Measurements from ENCODE around the gene TCF4.

Gene TCF4

DNA sequence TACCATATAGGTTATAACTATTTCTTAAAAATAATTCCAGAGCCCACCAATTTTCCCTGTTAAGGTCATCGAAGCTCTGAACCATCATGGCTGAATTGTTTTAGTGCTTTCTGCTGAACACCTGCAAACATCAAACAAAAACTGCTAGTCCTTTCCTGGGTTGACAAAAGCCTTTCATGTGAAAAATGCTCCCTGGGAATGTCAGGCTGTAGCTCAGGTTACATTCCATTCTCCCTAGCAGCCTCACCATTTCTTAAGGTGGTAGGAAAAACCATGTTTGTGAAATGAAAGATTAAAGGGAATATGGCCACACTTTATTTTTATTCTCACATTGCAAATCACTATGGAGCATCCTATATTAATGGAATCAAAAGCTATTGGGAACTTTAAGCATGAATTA is 5.7 kb downstream of the TCF4 start:
- WGBS (ENCODE audit: extremely low coverage, insufficient coverage, insufficient read length), result no CpG with 5 or more reads among the region's 1 CpG
- no peak overlapping the region for H3K18ac ChIP-seq (ENCODE audit: low read length)
- H3K27me3 ChIP-seq (ENCODE audit: insufficient read depth, low read length), result no peaks in the 10 kb centered on the region
- no peak overlapping the region for H3K23ac ChIP-seq (ENCODE audit: low read length)
- H3K14ac ChIP-seq (ENCODE audit: low read length), result no peak overlapping the region
- no peaks in the 10 kb centered on the region for H3K9me3 ChIP-seq (ENCODE audit: insufficient read depth, low read depth, low read length)
- H2AK5ac ChIP-seq (ENCODE audit: low read length), result no peak overlapping the region
- no peak overlapping the region for H3K4me2 ChIP-seq (ENCODE audit: low read length)
- no peak overlapping the region for H4K12ac ChIP-seq (ENCODE audit: low read depth, low read length)
- H4K8ac ChIP-seq (ENCODE audit: low read depth, low read length), result no peak overlapping the region
- no peak overlapping the region for H3K4ac ChIP-seq (ENCODE audit: low read depth, low read length)
- no peaks in the 10 kb centered on the region for H3K79me1 ChIP-seq (ENCODE audit: low read length)
- H2AFZ ChIP-seq (ENCODE audit: insufficient read depth, low read length, poor library complexity), result no peak overlapping the region
- H3K4me3 ChIP-seq (ENCODE audit: low read depth, low read length), result no peak overlapping the region
- no peak overlapping the region for H3K27ac ChIP-seq (ENCODE audit: low read depth, low read length)
- no peak overlapping the region for H4K91ac ChIP-seq (ENCODE audit: low read depth, low read length)
- H2BK5ac ChIP-seq (ENCODE audit: low read depth, low read length, poor library complexity), result no peak overlapping the region
- peaks cover under 1% of the 10 kb centered on the region for H3K79me2 ChIP-seq (ENCODE audit: control insufficient read depth, insufficient read depth, low read length, poor library complexity)
- H2BK12ac ChIP-seq (ENCODE audit: low read length), result no peak overlapping the region
- H3K4me1 ChIP-seq (ENCODE audit: control insufficient read depth in 1 of 2, insufficient read depth in 2 of 2, low read length in 2 of 2), result peaks cover 0 to 2% of the 10 kb centered on the region in 2 experiments
- H3K9ac ChIP-seq (ENCODE audit: low read length), result no peak overlapping the region
- peaks cover 0 to 3% of the 10 kb centered on the region in 2 experiments for H3K36me3 ChIP-seq (ENCODE audit: control insufficient read depth in 1 of 2, insufficient read depth in 2 of 2, low read length in 2 of 2)
- no peak overlapping the region for H2BK120ac ChIP-seq (ENCODE audit: insufficient read depth, low read length, poor library complexity)
- DNase-seq, result no peak

DNA sequence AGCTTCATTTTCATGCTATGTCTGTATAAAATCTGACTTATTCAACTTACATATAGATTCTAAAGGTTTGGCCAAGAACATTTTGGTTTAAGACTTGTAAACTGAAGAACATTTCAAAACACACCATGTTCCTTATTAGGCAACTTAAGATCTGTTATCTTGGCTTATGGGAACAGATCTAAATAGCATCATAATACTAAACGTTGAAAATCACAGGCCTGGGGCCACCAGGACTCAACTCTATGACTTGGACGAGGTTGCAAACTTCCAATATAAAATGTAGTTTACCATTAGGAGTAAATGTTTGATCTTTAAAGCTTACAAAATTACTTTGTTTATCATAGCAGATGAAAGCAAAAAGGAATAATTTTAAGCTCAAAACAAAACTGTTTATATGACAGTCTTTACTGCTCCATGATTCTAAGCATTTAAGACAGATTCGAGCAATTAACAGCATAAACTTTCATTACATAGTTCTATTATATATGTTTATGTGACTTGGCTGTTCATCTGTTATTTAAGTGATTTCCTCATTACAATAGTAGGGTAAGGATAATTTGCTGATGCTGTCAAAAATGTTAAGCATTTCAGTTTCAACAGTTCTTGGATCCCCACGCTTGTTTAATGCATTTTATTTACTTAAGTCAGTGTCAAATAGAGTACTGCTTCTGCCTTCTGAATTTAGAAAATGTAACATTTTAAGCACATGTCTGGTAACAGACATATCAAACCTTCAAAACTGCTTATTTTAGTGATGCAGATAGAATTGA is 8.3 kb downstream of the TCF4 start:
- Histone ChIP-seq H2BK12ac (ENCODE audit: low read length) (no peak overlapping the region), H3K9ac (ENCODE audit: low read length) (no peak overlapping the region)

DNA sequence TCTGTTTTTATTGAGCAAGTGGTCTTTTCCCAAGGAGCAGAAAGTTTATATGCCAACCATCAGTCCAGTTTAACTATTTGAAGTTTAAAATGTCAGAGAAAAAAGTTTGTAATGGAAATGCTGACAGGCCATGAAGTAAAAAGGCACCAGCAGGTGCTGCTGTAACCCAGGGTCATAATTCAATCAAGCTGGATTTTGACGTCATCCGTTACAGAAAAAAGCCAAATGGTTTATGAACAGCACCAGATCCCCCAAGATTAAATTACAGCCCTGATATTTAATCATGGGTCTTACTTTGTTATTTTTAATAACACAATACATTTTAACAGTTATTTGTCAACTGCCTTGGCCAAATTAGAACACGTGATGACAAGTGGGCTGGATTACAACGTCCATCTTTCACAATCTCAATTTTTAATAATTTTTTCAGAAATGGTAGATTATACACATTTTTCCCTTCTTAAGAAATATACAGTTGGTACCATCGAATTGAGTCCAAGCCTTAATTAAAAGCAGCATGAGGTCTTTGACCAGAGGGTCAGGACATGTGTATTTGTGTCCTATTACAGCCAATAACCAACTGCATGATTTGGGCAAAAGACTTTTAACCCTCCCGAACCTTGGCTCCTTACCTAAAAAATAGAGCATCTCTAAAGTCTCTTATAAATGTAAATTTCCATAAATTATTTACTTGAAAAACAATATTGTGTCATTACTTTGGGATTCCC is 10.0 kb downstream of the TCF4 start:
- Histone ChIP-seq H3K27ac (ENCODE audit: low read depth, low read length) (no peak overlapping the region), H4K8ac (ENCODE audit: low read depth, low read length) (no peak overlapping the region), H2BK12ac (ENCODE audit: low read length) (no peak overlapping the region), H3K4me1 (ENCODE audit: control insufficient read depth in 1 of 2, insufficient read depth in 2 of 2, low read length in 2 of 2) (no peaks in the 10 kb centered on the region), H2AK5ac (ENCODE audit: low read length) (no peak overlapping the region), H3K4me2 (ENCODE audit: low read length) (no peak overlapping the region), H3K9ac (ENCODE audit: low read length) (no peak overlapping the region), H3K27me3 (ENCODE audit: insufficient read depth, low read length) (no peaks in the 10 kb centered on the region), H2BK5ac (ENCODE audit: low read depth, low read length, poor library complexity) (no peak overlapping the region), H3K79me2 (ENCODE audit: control insufficient read depth, insufficient read depth, low read length, poor library complexity) (no peaks in the 10 kb centered on the region), H3K18ac (ENCODE audit: low read length) (no peak overlapping the region), H3K4ac (ENCODE audit: low read depth, low read length) (no peak overlapping the region), H4K91ac (ENCODE audit: low read depth, low read length) (no peak overlapping the region), H3K79me1 (ENCODE audit: low read length) (no peaks in the 10 kb centered on the region), H3K4me3 (ENCODE audit: low read depth, low read length) (no peak overlapping the region), H2BK120ac (ENCODE audit: insufficient read depth, low read length, poor library complexity) (no peak overlapping the region), H3K9me3 (ENCODE audit: insufficient read depth, low read depth, low read length) (no peaks in the 10 kb centered on the region), H3K14ac (ENCODE audit: low read length) (no peak overlapping the region), H3K23ac (ENCODE audit: low read length) (no peak overlapping the region), H4K12ac (ENCODE audit: low read depth, low read length) (no peak overlapping the region), H3K36me3 (ENCODE audit: control insufficient read depth in 1 of 2, insufficient read depth in 2 of 2, low read length in 2 of 2) (peaks cover 5 to 7% of the 10 kb centered on the region in 2 experiments), H2AFZ (ENCODE audit: insufficient read depth, low read length, poor library complexity) (no peak overlapping the region)
- WGBS (ENCODE audit: extremely low coverage, insufficient coverage, insufficient read length), result no CpG with 5 or more reads among the region's 6 CpGs
- peak in 1 of 2 donors; percentile 13 for DNase-seq

More for the DNA sequence above, 8.3 kb downstream of the TCF4 start:
- H2AFZ ChIP-seq (ENCODE audit: insufficient read depth, low read length, poor library complexity), result no peak overlapping the region
- no peaks in the 10 kb centered on the region for H3K9me3 ChIP-seq (ENCODE audit: insufficient read depth, low read depth, low read length)
- no CpG with 5 or more reads among the region's 4 CpGs for WGBS (ENCODE audit: extremely low coverage, insufficient coverage, insufficient read length)
- H3K4ac ChIP-seq (ENCODE audit: low read depth, low read length), result no peak overlapping the region
- H4K8ac ChIP-seq (ENCODE audit: low read depth, low read length), result no peak overlapping the region
- H2AK5ac ChIP-seq (ENCODE audit: low read length), result no peak overlapping the region
- no peak overlapping the region for H4K91ac ChIP-seq (ENCODE audit: low read depth, low read length)
- H3K23ac ChIP-seq (ENCODE audit: low read length), result no peak overlapping the region
- no peak overlapping the region for H3K4me2 ChIP-seq (ENCODE audit: low read length)
- H3K4me3 ChIP-seq (ENCODE audit: low read depth, low read length), result no peak overlapping the region
- no peaks in the 10 kb centered on the region for H3K79me2 ChIP-seq (ENCODE audit: control insufficient read depth, insufficient read depth, low read length, poor library complexity)
- peaks cover 0 to 5% of the 10 kb centered on the region in 2 experiments for H3K36me3 ChIP-seq (ENCODE audit: control insufficient read depth in 1 of 2, insufficient read depth in 2 of 2, low read length in 2 of 2)
- no peaks in the 10 kb centered on the region for H3K79me1 ChIP-seq (ENCODE audit: low read length)
- no peaks in the 10 kb centered on the region for H3K4me1 ChIP-seq (ENCODE audit: control insufficient read depth in 1 of 2, insufficient read depth in 2 of 2, low read length in 2 of 2)
- H3K14ac ChIP-seq (ENCODE audit: low read length), result no peak overlapping the region
- no peak overlapping the region for H3K18ac ChIP-seq (ENCODE audit: low read length)
- no peaks in the 10 kb centered on the region for H3K27me3 ChIP-seq (ENCODE audit: insufficient read depth, low read length)
- no peak overlapping the region for H2BK120ac ChIP-seq (ENCODE audit: insufficient read depth, low read length, poor library complexity)
- no peak for DNase-seq
- H2BK5ac ChIP-seq (ENCODE audit: low read depth, low read length, poor library complexity), result no peak overlapping the region
- H4K12ac ChIP-seq (ENCODE audit: low read depth, low read length), result no peak overlapping the region
- H3K27ac ChIP-seq (ENCODE audit: low read depth, low read length), result no peak overlapping the region

DNA sequence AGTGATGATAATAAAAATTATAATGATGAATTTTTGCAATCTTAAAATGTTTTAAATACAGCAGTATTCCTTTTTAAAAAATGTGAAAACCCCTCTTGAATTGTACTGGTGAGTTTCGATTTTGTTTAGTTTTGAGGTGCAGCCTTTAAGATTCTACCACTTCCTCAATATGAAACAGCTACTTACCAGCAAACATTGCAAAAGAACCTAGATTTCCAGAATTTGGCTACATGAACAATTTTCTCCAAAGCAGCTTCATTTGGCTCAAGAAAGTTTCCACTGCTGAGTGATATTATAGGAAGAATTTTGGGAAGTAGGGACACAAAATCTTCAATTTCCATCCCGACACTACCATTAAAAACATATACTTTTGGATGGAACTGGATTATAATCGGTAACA is 12.0 kb downstream of the TCF4 start:
- no CpG with 5 or more reads among the region's 3 CpGs for WGBS (ENCODE audit: extremely low coverage, insufficient coverage, insufficient read length)
- H3K23ac ChIP-seq (ENCODE audit: low read length), result no peak overlapping the region
- H4K8ac ChIP-seq (ENCODE audit: low read depth, low read length), result no peak overlapping the region
- no peak overlapping the region for H2AFZ ChIP-seq (ENCODE audit: insufficient read depth, low read length, poor library complexity)
- no peak overlapping the region for H4K91ac ChIP-seq (ENCODE audit: low read depth, low read length)
- H3K9ac ChIP-seq (ENCODE audit: low read length), result no peak overlapping the region
- no peak overlapping the region for H3K4me3 ChIP-seq (ENCODE audit: low read depth, low read length)
- no peaks in the 10 kb centered on the region for H3K4me1 ChIP-seq (ENCODE audit: control insufficient read depth in 1 of 2, insufficient read depth in 2 of 2, low read length in 2 of 2)
- H3K4ac ChIP-seq (ENCODE audit: low read depth, low read length), result peak overlapping the region; percentile 89
- no peak for DNase-seq
- no peak overlapping the region for H2BK5ac ChIP-seq (ENCODE audit: low read depth, low read length, poor library complexity)
- peaks cover 9% of the 10 kb centered on the region in 2 experiments for H3K36me3 ChIP-seq (ENCODE audit: control insufficient read depth in 1 of 2, insufficient read depth in 2 of 2, low read length in 2 of 2)
- H3K9me3 ChIP-seq (ENCODE audit: insufficient read depth, low read depth, low read length), result no peaks in the 10 kb centered on the region
- no peaks in the 10 kb centered on the region for H3K27me3 ChIP-seq (ENCODE audit: insufficient read depth, low read length)
- no peak overlapping the region for H4K12ac ChIP-seq (ENCODE audit: low read depth, low read length)
- no peak overlapping the region for H3K14ac ChIP-seq (ENCODE audit: low read length)
- no peak overlapping the region for H2BK120ac ChIP-seq (ENCODE audit: insufficient read depth, low read length, poor library complexity)
- H3K79me1 ChIP-seq (ENCODE audit: low read length), result no peaks in the 10 kb centered on the region
- no peak overlapping the region for H3K27ac ChIP-seq (ENCODE audit: low read depth, low read length)
- H3K79me2 ChIP-seq (ENCODE audit: control insufficient read depth, insufficient read depth, low read length, poor library complexity), result no peaks in the 10 kb centered on the region
- H2AK5ac ChIP-seq (ENCODE audit: low read length), result no peak overlapping the region
- H3K18ac ChIP-seq (ENCODE audit: low read length), result no peak overlapping the region
- H3K4me2 ChIP-seq (ENCODE audit: low read length), result no peak overlapping the region
- H2BK12ac ChIP-seq (ENCODE audit: low read length), result no peak overlapping the region

All from trophoblast cell (in vitro differentiated cells and primary cell).